Fibroblast of mammary gland (primary cell): ENCODE measurements around the gene AKAP5.

Experiments used
- DNase-seq: peaks from one replicate; pipeline ENCODE4 v3.0.0-alpha.2; 2010; ENCODE audit warnings: low read depth
- H3K4me3 ChIP-seq: 2 replicates; pipeline ENCODE4 v1.5.1; 2011; ENCODE audit warnings: low read depth, mild to moderate bottlenecking, low read length, moderate library complexity; ENCODE audit not compliant: control insufficient read depth
- CTCF ChIP-seq: conservative IDR thresholded peaks from 2 replicates; pipeline ENCODE4 v1.5.1; 2011; ENCODE audit warnings: low read depth, low read length, inconsistent platforms; ENCODE audit not compliant: control insufficient read depth, insufficient read depth

Gene AKAP5

GRCh38 chr14:64442300-64442988 lies 22.9 kb upstream of the AKAP5 start:
- no peak overlapping the region for H3K4me3 ChIP-seq
- TF ChIP-seq CTCF = no peak
- no peak for DNase-seq

DNA sequence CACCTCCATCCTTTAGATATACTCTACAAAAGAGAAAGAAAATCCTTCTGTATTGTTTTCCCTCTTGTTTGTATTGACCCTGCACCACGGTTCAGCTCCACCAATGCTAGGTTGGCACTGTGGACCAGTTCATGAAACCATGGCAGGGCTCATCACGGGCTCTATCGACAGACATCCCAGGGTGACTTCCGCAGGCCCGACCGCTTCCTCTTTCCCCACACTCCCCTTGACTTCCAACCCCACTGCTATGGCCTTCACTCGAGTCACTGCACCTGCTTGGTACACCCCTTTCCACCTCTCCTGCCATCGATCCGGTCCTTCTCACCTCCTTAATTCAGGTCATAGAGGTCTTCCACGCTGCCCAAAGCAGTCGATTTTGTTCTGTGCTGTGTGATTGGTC lies 21.2 kb upstream of the AKAP5 start:
- DNase-seq = no peak
- TF ChIP-seq CTCF = no peak
- H3K4me3 ChIP-seq = no peak overlapping the region

DNA sequence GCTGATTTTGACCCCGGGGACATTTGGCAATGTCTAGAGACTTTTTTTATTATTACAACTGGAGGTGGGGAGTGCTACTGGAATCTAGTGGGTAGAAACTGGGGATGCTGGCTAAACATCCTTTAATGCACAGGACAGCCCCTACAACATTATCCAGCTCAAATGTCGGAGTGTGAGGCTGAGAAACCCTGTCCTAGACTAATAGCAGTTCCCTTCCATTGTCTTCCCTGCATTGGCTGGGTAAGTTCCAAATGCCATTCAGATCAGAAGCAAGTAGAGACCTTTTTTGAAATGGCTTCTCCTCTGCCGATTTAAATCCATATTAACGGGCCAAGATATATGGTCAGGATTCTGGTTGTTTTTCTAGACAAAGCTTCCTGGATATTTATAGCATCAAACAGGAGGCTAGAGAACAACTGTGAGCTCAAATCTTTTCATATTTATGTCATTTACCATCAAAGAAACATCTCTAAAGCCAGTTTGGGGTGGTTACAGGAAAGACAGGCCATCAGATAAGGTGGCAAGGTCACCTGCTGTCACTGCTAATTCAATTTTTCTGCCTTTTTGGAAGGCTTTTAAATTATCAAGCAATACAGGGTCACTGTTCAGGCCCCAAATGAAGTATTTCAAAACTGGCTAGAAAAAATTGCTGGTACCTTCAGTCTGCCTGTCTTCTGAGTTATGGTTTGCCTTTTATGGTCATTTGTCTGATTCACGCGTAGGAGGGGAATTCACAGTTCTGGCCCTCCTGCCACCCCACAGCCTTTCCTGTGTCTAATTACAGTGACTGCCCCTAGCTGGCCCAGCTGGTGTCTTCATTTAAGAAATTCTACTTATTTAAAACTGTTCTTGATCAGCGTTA lies 20.1 kb upstream of the AKAP5 start:
- no peak for TF ChIP-seq CTCF
- peak; percentile 72 for DNase-seq
- H3K4me3 ChIP-seq = no peak overlapping the region

DNA sequence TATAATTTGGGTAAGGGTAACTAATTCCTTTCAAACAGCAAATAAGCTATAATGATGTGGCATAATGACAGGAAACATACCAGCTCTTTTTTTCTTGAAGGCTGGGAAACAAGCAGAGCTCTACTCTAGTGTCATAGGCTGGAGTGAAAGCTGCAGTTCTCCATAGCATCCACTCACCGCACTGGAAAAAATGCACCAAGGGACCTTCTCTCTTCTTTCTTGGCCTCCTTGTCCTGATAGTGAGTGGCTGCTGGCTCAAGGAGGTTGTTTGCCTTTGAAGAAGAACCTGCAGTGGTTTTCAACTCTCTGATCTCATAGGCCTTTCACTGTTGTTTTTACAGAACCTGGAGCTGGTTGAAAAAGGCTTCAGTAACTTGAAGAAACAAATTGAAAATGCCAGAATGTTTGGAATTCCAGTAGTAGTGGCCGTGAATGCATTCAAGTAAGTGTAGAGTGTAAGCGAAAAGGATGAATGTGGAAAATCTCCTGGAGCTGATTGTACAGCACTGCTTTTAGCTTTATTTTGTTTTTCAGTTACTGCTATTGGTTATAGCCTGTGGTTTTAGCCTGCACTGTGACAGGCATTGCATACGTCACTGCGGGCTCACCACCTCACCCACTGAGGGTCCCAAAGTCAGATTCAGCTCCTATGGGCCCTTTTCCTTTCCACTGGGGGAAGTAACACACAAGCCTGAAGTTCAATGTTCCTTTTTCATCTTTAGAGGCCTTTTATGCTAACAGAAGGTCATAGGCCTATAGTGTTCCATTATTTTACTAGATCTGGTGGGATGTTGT lies 17.2 kb upstream of the AKAP5 start:
- no peak overlapping the region for H3K4me3 ChIP-seq
- no peak for DNase-seq
- no peak for TF ChIP-seq CTCF

DNA sequence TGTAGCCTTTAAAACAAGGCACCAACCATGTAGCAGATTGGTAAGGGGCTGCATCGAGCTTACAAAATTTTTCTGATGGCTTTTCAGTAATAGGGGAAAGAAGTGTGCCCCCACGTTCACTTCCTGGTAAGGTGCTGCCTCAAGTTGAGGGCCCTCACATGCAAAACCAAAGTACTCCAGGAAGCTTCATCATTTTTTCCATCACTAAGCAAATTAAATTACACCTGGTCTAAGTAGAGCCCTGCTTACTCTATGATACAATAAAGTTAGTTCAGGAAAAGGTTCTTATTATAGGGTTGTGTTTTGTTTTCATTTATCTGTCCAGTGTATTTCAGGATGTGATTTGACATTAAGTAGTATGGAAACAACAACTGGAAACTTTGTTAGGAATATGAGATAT lies 15.0 kb upstream of the AKAP5 start:
- no peak for TF ChIP-seq CTCF
- no peak for DNase-seq
- H3K4me3 ChIP-seq = no peak overlapping the region

DNA sequence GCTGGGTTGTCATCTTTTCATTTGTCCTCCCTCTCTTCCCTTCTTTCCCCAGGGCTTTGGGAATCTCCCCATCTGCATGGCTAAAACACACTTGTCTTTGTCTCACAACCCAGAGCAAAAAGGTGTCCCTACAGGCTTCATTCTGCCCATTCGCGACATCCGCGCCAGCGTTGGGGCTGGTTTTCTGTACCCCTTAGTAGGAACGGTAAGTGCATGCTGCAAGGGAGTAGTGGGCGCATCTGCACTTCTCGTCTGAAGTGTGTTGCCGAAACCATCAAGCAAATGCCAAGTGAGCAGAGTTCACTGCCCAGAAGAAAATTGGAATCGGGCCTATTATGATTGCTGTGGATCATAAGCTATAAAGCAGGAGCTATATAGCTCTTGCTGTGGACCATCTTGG lies 10.6 kb upstream of the AKAP5 start:
- no peak for TF ChIP-seq CTCF
- H3K4me3 ChIP-seq = no peak overlapping the region
- no peak for DNase-seq
